ENCODE results near the gene CTF1. TPM values are rescaled to one million over a fixed set of nuclear protein-coding genes. Genes with fewer than 3 reads are reported as not detected.
A peak's percentile ranks its signal among the peaks of the same experiment; 100 is the strongest.
"Not testable (repeated sequence)": the region's sequence is repeated elsewhere in the genome, so short reads cannot be mapped to it uniquely, and the experiment has no call there.

CTF1 gene
- total RNA-seq, 1 donor from 2014 or later = 0.21 TPM

DNA sequence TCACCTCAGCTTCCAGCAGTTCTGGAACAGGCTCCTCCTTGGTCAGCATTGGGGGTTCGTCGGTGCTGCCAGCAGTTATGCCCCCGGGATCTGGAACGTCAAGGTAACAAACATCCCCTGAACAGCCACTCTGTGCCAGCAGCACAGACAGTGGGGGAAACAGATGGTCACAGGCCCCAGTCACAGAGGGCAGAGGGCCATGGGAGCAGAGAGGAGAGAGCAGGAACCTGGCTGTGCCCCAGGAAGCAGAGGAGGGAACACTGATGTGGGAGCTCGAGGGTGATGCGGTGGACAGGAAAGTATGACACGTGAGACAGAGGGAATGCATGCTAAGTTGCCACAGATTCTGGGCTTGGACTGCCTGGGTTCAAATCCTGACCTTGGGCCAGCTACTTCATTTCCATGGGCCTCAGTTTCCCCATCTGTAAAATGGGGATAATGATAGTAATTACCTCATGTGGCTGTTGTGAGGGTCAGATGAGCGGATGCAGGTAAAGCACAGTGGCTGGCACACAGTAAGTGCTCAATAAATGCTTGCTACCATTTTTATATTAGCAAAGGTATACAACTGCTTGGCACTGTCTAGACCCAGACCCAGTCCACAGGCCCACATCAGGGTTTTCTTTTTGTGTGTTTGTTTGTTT lies 7.4 kb upstream of the CTF1 start:
- no peaks in the 10 kb centered on the region for H3K27me3 ChIP-seq
- TF ChIP-seq, protein P1, sequence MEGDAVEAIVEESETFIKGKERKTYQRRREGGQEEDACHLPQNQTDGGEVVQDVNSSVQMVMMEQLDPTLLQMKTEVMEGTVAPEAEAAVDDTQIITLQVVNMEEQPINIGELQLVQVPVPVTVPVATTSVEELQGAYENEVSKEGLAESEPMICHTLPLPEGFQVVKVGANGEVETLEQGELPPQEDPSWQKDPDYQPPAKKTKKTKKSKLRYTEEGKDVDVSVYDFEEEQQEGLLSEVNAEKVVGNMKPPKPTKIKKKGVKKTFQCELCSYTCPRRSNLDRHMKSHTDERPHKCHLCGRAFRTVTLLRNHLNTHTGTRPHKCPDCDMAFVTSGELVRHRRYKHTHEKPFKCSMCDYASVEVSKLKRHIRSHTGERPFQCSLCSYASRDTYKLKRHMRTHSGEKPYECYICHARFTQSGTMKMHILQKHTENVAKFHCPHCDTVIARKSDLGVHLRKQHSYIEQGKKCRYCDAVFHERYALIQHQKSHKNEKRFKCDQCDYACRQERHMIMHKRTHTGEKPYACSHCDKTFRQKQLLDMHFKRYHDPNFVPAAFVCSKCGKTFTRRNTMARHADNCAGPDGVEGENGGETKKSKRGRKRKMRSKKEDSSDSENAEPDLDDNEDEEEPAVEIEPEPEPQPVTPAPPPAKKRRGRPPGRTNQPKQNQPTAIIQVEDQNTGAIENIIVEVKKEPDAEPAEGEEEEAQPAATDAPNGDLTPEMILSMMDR (IDR thresholded peaks at IDR 0.05) = no peak
- peaks cover 33 to 58% of the 10 kb centered on the region in 2 donors for H3K36me3 ChIP-seq
- peaks cover 9 to 11% of the 10 kb centered on the region in 2 donors for H3K4me1 ChIP-seq
- H3K4me3 ChIP-seq = no peak overlapping the region
- intact Hi-C loops (cut with DNase I) = no loop called here
- DNase-seq (ENCODE audit: low spot score in 2 of 2) = no peak
- H3K9me3 ChIP-seq = no peaks in the 10 kb centered on the region
- no peak overlapping the region for H3K27ac ChIP-seq

DNA sequence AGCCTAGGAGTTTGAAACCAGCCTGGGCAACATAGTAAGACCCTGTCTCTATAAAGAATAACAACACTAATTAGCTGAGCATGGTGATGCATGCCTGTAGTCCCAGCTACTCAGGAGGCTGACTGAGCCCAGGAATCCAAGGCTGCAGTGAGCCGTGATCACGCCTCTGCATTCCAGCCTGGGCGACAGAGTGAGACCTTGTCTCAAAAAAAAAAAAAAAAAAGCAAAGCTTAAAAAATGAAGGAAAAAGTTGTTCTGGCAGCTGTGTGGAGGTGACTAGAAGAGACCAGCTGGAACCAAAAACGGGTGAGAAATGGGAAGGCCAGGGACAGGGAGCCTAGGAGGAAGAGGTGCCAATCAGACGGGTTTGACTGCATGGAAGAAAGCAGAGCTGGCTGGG lies 6.7 kb upstream of the CTF1 start:
- Histone ChIP-seq H3K9me3 (no peaks in the 10 kb centered on the region), H3K27me3 (no peaks in the 10 kb centered on the region), H3K27ac (no peak overlapping the region), H3K36me3 (peaks cover 33 to 55% of the 10 kb centered on the region in 2 donors), H3K4me3 (no peak overlapping the region), H3K4me1 (peaks cover 9 to 15% of the 10 kb centered on the region in 2 donors)
- TF ChIP-seq, protein P1 (IDR thresholded peaks at IDR 0.05) = no peak
- intact Hi-C loops (cut with DNase I) = no loop called here
- DNase-seq (ENCODE audit: low spot score in 2 of 2) = no peak

DNA sequence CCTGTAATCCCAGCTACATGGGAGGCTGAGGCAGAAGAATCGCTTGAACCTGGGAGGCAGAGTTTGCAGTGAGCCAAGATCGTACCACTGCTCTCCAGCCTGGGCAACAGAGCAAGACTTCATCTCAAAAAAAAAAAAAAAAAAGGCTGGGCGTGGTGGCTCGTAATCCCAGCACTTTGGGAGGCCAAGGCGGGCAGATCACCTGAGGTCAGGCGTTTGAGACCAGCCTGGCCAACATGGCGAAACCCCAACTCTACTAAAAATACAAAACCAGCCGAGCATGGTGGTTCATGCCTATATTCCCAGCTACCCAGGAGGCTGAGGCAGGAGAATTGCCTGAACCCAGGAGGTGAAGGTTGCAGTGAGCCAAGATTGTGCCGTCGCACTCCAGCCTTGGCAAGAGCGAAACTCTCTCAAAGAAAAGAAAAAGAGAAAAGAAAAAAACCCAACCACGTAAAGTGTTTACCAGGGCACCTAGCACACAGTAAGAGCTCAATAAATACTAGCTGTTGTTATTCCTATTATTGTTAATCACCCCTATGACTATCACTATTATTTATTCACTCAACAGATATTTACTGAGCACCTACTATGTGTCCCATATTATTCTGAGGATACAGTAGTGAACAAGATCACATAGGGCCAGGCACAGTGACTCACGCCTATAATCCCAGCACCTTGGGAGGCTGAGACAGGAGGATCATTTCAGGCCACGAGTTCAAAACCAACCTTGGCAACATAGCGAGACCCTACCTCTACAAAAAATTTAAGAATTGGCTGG lies 5.2 kb upstream of the CTF1 start:
- H3K27me3 ChIP-seq; intact Hi-C loops (cut with DNase I); H3K4me3 ChIP-seq; H3K9me3 ChIP-seq; DNase-seq (ENCODE audit: low spot score in 2 of 2); H3K27ac ChIP-seq: not testable (repeated sequence)
- Histone ChIP-seq H3K4me1 (peaks cover 17 to 28% of the 10 kb centered on the region in 2 donors), H3K36me3 (peaks cover 33 to 49% of the 10 kb centered on the region in 2 donors)

DNA sequence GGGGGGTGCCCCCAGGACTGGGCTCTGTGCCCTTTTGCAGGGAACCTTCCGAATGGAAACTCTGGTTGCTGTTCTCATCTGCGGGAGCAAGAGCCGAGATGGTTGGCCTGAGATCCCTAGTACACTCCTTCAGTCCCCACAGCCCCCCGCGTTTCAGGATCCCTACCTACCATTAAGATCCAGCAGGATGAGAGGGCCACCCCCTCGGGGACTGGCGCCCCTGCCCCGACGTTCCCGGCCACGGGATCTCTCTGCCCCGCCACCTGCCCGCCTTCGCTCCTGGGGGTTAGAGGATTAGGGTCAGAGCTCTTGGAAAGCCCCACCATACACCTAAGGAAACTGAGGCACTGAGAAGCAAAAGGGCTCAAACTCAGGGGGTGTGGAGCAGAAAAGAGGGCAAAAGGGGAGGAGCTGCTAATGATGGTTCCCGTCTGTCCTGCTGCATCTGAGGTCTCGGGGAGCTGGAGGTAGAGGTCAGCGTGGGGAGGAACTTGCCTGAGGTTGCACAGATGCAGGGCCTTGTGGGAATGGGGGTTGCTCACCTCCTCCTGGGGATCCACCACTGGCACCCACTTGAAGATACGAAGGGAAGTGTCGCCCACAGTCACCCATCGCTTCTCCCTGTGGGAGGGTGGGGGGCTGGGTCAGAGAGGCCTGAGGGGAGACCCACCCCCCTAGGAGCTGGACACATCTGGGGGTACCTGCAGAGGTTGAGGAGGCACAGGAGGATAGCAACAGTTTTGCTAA lies 3.6 kb upstream of the CTF1 start:
- DNase-seq (ENCODE audit: low spot score in 2 of 2) = no peak
- intact Hi-C loops (cut with DNase I) = no loop called here
- TF ChIP-seq, protein P1 (IDR thresholded peaks at IDR 0.05) = no peak
- Histone ChIP-seq H3K4me1 (peaks cover 17 to 32% of the 10 kb centered on the region in 2 donors), H3K27me3 (no peaks in the 10 kb centered on the region), H3K4me3 (peak overlapping the region; percentile 87 to 93), H3K27ac (peak overlapping the region; percentile 90 to 94), H3K9me3 (no peaks in the 10 kb centered on the region), H3K36me3 (peaks cover 29 to 36% of the 10 kb centered on the region in 2 donors)

DNA sequence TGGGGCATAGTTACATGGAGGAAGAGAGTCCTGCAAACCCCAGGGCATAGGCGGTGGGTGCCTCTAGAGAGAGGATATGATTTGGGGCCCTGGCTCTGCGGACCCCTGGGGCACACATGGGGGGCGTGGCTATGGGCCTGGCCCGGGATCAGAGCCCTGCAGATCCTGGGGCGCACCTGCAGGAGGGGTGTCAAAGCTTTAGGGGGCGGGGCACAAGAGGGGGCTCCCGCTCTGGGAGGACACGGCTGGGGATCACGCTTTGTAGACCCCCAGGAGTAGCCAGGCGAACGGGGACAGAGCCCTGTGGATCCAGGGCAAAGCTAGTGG lies 3.0 kb upstream of the CTF1 start:
- H3K9me3 ChIP-seq = no peaks in the 10 kb centered on the region
- peak overlapping the region; percentile 90 to 94 for H3K27ac ChIP-seq
- H3K4me1 ChIP-seq = peaks cover 17 to 32% of the 10 kb centered on the region in 2 donors
- intact Hi-C loops (cut with DNase I) = no loop called here
- peaks cover 26 to 32% of the 10 kb centered on the region in 2 donors for H3K36me3 ChIP-seq
- peak in 1 of 2 donors; percentile 67 for DNase-seq (ENCODE audit: low spot score in 2 of 2)
- H3K27me3 ChIP-seq = no peaks in the 10 kb centered on the region
- H3K4me3 ChIP-seq = peak overlapping the region; percentile 87 to 93
- TF ChIP-seq, protein P1 (IDR thresholded peaks at IDR 0.05) = no peak
